ENCODE results near the gene BICDL1. TPM values are rescaled to one million over a fixed set of nuclear protein-coding genes. Genes with fewer than 3 reads are reported as not detected.

The BICDL1 gene
- polyA plus RNA-seq, 3 donors: 34.7 to 62.4 (median 35.3) TPM

DNA sequence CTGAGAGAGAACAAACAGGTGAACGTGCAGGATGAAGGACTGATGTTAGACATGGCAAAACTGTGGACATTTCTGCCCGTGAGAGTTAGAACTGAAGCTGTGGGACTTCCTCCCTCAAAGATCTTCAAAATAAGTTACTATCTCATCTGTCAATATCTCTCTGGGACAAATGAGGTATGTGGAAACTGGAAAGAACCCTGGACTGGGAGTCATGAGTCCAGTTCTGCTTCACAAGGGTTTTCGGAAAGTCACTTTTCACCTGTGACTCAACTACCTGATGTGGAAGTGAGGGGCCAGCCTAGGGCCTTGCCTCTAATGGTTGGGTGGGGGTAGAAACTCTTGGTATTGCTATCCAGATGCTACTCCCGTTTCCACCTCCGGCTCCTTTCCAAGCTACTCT is 80.2 kb downstream of the BICDL1 start:
- DNase-seq (ENCODE audit: extremely low read depth in 1 of 11, low read depth in 9 of 11, low spot score in 4 of 11): no peak

DNA sequence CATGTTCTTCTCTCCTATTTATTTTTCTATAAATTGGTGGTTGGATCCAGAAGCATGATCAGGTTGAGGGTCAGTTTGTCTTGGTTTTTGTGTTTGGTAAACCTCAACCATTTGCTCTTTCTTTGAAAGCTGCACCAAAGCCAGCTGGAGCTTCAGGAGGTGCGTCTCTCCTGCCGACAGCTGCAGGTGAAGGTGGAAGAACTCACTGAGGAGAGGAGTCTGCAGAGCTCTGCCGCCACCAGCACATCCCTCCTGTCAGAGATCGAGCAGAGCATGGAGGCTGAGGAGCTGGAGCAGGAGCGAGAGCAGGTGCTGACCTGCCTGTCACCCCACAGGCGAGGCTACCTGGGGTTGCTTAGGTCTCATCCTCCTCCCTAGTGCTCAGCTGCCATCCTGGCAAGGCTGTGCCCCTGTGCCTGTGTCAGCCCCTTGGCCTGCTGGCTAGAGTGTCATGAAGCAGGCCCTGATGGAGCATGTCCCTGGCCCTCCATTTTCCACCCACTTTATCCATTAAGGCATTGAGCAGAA is 82.5 kb downstream of the BICDL1 start:
- no peak for DNase-seq (ENCODE audit: extremely low read depth in 1 of 11, low read depth in 9 of 11, low spot score in 4 of 11)

DNA sequence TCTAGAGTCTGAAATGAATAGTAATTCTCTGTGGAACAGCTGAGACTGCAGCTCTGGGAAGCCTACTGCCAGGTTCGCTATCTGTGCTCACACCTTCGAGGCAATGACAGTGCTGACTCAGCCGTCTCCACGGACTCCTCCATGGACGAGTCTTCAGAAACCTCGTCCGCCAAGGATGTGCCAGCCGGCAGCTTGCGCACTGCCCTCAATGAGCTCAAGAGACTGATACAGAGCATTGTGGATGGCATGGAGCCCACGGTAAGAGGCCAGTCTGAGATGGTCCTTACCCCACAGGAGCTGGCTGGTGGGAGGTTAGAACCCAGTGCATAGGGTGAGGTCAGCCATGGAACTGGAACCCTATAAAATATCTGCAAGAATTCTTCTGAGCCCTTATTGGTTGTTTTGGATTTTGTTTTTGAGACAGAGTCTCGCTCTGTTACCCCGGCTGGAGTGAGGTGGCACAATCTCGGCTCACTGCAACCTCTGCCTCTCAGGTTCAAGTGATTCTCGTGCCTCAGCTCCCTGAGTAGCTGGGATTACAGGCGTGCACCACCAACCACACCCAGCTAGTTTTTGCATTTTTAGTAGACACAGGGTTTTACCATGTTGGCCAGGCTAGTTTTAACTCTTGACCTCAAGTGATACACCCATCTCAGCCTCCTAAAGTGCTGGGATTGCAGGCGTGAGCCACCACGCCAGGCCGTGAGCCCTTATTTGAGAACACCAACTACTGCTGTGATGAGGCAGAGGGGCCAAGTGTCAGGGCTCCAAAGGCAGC is 83.6 kb downstream of the BICDL1 start:
- DNase-seq (ENCODE audit: extremely low read depth in 1 of 11, low read depth in 9 of 11, low spot score in 4 of 11): no peak

DNA sequence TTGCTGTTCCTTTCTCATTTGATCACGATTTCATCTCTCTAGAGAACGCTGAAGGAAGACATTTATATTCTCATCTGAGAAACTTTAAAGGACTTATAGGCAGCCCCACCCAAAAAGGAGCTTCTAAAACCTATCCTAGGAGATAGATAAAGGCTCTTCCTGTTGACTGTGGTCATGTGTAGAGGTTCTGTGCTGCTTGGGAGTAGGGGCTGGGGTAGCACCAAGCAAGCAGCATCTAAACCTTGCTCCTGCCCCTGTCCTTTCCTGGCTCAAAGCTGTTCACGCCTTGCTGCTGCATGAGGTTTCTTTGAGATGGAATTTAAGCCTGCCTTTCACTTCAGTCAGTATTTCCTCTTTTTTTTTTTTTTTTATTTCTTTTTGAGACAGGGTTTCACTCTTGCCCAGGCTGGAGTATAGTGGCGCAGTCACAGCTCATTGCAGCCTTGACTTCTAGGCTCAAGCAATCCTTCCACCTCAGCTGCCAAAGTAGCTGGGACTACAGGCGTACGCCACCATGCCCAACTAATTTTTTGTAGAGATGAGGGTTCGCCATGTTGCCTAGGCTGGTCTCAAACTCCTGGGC is 86.1 kb downstream of the BICDL1 start:
- no peak for DNase-seq (ENCODE audit: extremely low read depth in 1 of 11, low read depth in 9 of 11, low spot score in 4 of 11)

DNA sequence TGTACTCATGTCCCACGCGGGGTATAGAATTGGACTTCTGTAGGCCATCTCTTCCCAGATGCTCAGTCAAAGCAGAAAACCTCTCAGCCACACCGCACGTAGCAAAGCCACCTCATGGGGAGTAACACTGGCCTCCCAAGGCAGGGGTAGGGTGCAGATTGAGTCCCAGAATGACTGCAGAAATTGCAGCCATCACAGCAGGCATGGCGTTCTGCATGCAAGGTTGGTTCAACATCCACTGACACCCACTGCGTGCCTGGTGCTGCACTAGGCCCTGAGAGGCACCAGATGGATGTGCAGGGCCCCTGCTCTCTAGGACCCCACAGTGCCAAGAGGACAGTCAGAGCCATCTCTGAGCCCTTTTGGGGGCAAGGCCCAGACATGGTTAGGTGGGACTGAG is 87.6 kb downstream of the BICDL1 start:
- DNase-seq (ENCODE audit: extremely low read depth in 1 of 11, low read depth in 9 of 11, low spot score in 4 of 11): no peak

DNA sequence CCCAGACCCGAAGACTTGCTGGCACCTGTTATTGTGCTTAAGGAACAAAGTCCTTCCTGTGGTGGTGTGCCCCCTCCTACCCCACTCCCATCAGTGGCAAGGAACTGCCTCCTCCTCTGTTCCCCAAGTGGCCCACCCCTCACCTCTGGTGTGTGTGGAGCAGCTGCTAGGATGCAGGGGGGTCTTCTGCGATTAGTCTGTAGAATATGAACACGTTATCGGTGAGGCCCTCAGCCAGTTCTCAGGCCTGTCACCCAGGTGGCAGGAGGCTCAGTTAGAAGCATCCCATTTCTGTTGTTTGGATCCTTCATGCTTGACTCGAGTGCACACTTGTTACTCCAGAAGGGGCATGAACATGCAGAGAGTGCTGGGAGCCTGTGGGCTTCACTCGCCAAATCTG is 88.2 kb downstream of the BICDL1 start:
- DNase-seq (ENCODE audit: extremely low read depth in 1 of 11, low read depth in 9 of 11, low spot score in 4 of 11): no peak

DNA sequence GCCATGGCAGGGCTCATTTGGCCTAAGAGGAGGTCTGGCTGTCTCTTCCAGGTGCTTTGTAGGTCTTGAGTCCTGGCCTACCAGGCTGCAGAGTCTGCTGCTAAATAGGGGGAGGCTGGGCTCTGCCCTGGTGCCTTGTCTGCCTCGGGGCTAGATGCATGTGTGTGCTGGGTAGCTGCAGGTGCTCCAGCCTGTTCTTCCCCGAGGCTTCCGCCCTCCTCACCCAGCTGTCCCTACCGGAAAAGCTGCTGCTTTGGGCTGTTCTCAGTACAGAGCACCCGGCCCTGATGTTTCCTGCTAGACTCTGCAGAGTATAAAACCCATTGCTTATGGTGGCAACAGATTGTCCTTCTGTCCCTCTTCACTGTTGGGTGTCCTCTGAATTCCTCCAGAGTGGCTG is 89.8 kb downstream of the BICDL1 start:
- DNase-seq (ENCODE audit: extremely low read depth in 1 of 11, low read depth in 9 of 11, low spot score in 4 of 11): no peak

DNA sequence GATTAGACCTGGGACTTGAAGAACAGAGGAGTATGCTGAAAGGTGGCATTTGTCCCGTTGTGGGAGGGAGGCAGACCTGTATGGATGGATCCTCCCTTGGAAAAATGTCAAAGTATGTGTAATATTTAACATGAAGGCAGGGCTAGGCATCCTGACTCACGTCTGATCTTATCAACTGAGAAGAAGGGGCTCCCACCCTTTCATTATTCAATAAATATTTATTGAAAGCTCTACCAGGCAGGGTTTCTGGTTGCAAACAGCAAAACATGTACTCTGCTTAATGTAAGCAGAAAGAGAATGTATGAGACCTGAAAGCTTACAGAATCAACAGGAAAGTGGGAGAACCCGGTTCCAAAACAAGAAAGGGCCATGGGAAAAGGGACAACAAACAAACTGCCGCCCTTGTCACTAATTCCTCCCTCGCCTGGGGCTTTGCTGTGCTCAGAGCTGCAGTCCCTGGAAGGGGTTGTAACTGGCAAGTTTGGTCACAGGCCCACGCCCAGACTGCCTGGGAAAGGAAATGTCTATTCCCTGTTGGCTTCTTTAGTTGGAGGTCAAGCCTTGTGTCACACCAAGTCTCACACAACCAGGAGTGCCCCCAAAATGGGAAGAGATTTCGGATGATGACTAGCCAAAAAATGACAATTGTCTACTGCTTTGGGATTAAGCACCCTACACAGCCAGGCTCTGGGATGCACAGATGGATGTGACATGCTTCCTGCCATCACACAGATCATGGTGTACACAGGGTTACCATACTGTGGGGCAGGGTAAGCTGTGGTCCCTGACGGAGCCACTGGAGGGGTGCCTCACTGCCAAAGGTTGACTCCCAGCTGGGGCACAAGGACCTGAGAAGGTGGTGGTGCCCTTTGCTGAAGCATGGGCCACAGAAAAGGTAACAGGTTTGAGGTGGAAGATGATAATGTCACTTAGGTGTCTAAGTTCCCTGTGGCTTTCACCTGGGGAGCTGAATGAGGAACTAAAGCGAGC is 90.7 kb downstream of the BICDL1 start:
- no peak for DNase-seq (ENCODE audit: extremely low read depth in 1 of 11, low read depth in 9 of 11, low spot score in 4 of 11)

DNA sequence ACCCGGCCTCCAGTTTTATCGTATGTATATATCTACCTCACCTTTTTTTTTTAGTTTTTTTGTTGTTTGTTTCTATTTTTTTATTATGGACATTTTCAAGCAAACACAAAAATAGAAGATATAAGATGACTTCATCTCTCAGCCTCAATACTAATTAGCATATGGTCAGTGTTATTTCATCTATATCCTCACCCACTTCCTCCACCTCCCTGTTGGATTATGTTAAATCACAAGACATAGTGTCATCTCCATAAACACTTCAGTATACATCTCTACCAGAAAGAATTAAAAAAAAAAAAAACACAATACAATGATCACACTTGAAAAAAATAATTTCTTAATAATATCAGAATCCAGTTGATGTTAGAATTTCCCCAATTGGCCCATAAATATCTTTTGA is 92.6 kb downstream of the BICDL1 start:
- DNase-seq (ENCODE audit: extremely low read depth in 1 of 11, low read depth in 9 of 11, low spot score in 4 of 11): no peak

DNA sequence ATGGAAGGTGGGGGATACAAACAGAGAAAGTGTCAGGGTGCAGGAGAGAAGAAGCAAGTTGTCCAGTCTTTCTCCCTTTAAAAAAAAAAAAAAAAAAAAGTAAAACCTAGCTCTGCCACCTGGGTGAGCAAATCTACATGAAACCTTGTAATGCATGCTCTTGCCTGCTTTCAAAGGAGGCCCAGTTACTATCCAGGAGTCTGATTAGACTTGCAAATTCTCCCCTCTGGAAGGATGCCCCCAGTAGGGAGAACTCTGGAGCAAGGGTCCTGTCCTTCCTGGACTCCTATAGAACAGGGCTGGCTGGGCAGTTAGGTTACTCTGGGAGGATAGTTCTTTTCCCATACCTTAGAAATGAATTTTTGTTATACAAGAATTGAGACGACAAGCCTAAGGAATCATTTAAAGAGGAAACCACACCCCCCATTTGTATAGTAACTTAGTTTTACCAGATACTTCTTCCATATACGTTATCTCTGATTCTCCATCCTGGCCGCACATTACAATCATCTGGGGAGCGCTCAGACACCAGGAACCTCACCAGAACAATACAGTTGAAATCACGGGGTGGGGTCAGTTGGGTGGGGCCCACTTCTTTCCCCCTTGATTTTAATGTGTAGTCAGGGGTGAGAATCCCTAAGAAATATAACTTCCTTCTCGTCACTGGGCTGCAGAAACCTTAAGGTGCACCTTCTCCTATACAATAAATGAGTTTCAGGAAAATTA is 97.0 kb downstream of the BICDL1 start:
- DNase-seq (ENCODE audit: extremely low read depth in 1 of 11, low read depth in 9 of 11, low spot score in 4 of 11): no peak

DNA sequence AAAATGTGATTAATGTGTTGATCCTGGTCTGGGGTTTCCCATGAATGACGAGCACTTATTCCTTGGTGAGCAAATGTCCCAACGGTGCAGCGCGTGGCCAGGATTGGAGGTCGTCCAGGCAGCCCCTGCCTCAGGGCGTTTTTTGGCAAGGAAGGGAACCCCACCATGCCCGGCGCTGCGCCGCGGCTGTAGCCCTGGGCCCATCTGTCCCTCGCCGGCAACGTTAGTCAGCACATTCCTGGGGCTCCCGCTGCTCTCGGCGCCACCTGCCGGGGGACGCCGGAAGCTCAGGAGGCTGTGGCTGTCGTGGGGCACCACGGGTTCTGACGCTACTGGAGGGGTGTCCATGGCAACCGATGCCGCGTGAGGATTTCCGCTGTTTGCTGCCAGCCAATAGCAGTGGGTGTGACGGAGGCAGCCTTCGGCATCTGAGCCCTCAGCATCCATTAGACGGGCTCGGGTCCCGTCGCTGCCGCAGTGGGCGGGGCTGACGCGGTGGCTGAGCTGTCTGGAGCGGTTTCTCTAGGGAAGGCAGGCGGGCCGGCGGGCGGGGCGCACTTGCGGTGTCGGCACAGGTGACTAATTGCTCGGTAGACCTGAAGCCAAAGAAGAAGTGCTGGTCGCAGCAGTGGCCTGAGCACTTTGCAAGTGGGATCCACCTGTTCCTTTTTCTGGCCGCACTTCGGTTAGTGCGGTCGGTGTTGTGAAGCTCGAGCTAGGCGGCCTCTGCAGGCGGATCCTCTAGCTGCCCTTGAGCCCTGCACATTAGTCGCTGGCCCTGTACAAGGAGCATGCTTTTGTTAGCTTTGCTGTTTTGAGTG is 98.0 kb downstream of the BICDL1 start:
- DNase-seq (ENCODE audit: extremely low read depth in 1 of 11, low read depth in 9 of 11, low spot score in 4 of 11): peak; percentile 92 to 98 (median 95)

DNA sequence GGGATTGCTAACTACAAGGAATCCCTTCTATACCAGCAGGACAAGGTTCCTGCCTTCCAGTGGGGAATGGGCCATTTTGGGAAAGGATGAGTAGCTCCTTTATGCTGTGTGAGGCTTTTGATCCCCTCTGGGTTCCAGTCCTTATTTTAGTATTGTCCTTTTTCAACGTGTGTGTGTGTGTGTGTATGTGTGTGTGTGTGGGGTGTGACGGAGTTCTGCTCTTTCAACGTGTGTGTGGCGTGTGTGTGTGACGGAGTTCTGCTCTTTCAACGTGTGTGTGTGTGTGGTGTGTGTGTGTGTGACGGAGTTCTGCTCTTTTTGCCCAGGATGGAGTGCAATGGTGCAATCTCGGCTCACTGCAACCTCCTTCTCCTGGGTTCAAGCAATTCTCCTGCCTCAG is 100.1 kb downstream of the BICDL1 start:
- DNase-seq (ENCODE audit: extremely low read depth in 1 of 11, low read depth in 9 of 11, low spot score in 4 of 11): no peak

DNA sequence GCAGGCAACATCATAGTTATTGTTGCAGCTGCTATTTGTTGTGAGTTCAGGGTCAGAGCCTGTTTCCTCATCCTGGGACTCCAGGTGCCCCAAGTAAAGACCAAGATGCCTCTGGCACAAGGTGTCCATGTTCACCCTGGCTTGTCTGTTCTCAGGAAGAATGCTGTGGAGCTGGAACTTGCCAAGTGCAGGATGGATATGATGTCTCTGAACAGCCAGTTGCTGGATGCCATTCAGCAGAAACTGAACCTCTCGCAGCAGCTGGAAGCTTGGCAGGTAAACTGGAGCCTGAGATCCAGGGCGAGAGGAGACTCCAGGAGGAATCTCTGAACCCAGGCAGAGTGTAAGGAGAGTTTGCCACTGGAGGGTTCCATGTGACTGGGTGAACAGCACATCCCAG is 100.8 kb downstream of the BICDL1 start:
- no peak for DNase-seq (ENCODE audit: extremely low read depth in 1 of 11, low read depth in 9 of 11, low spot score in 4 of 11)

DNA sequence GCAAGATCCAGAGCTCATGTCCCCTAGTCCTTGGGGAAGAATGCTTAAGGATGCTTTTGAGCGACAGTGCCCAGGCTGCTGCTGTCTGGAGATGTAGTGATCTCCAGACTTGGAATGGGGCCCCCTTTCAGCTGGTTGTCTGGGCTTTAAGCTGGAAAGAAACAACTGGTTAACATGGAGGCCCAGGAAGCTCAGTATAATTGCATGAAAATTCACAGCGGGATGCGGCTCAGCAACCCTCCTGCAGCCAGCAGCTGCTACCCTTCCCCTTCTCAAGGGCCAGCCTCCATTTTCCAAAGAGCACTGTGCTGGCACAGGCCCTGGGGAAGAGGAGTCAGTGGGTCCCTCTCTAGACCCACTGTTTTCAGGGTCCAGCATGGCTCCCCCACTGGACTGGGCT is 101.2 kb downstream of the BICDL1 start:
- no peak for DNase-seq (ENCODE audit: extremely low read depth in 1 of 11, low read depth in 9 of 11, low spot score in 4 of 11)

DNA sequence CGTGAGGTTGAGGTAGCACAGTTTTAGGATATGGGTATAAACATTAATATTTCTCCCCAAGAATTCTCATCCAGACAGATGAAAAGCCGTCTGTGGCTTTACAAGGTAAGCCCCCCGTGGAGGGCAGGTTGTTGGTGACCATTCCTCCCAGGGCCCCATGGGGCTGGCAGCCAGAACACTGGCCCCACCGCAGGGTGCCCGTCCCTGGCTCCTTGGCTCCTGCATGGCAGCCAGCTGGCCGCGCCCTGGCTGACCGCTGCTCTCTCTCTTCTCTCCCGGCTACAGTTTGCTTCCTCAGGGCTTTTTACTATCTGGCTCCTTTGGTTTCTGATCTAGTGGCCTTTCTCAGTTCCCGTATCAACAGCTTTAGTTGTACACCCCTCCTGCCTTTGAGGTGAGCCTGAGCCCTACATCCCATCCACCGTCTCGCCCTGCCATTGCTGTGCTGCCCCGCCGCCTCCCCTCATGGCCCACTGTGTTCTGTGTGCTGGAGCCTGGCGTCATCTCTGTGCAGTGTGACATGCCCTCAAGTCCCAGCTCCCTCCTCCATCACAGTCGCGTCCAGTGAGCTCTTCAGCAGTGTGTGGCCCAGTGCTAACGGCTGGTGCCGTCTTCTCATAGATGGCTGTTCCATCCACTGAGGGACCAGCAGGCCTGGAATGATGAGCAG is 101.7 kb downstream of the BICDL1 start:
- DNase-seq (ENCODE audit: extremely low read depth in 1 of 11, low read depth in 9 of 11, low spot score in 4 of 11): no peak

DNA sequence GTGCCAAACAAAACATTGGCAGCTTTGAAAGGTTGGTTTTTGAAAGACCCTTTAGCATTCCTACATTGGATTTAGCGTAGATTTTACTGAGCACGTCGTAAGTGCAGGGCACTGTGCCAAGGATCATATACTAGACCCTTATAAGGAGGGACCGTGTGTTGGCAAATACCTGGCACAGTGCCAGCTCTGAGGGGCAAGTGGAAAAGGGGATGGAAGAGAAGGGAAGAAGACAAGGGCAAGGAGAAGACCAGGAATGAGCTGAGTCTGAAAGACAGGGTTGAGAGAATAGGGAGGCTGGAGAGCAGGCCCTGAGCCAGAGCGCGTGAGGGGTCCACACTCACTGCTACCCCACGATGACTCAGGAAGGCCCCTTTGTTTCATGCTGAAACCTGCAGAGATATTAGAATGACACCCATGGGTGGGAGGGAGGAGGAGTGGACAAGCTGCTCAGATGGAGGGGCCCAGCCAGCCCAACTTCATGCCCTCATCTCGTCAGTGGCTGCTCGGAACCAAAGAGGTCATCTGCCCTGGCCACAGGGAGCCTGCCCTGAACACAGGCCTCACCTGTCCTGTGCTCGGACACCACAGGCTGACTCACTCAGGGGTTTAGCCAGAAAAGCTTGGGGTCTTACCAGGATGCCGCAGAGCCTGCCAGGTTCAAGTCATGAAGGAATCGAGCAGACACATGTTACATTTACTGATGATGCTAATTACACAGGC is 102.5 kb downstream of the BICDL1 start:
- no peak for DNase-seq (ENCODE audit: extremely low read depth in 1 of 11, low read depth in 9 of 11, low spot score in 4 of 11)

Measured in renal cortex interstitium (tissue), 11 donors.